ENCODE measurements around the gene DCAF4.
"Not testable (repeated sequence)": the region's sequence is repeated elsewhere in the genome, so short reads cannot be mapped to it uniquely, and the experiment has no call there.

DCAF4 gene

DNA sequence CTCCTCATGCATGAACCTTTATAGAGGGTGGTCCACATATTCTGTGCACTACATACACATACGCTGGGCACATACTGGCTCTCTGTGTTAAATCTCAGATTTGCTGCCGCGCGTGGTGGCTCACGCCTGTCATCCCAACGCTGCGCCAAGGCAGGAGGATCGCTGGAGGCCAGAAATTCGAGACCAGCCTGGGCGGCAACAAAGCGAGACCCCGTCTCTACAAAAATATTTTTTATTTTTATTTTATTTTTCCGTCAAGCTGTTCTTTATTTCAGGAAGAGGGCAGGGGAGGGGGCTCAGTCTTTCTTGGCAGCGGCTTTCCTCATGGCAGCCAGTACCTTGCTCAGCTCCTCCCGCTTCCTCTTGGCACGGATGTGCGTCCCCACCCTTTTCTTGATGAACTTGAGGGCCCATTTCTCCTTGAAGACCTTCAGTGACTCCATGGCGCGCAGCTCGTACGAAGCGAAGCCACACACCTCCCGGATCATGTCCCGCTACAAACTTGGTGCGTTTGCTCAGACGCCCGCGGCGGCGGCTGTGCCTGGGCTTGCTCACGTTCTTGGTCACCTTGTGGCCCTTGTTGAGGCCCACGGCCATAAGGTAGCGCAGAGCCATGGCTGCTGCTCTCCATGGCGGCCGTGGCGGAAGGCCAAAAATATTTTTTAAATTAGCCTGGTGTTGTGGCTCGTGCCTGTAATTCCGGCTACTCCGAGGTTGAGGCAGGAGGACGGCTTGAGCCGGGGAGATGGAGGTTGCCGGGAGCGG is 3.2 kb downstream of the DCAF4 start:
- H3K4me3 ChIP-seq (ENCODE audit: low read depth, low read length): no peak overlapping the region

DNA sequence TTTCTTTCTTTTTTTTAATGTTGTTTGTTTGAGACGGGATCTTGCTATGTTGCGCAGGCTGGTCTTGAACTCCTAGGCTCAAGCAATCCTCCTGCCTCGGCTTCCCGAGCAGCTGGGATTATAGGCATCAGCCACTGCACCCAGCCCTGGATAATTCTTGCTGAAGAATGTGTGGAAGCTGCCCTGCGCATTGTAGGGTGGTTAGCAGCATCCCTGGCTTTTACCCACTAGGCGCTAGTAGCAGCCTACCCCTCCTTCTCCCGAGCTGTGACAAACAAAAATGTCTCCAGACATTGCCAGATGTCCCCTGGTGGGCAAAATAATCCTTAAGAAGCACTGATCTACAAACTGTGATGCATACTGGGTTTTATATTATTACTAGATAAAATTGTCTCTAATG is 6.6 kb downstream of the DCAF4 start:
- H3K4me3 ChIP-seq (ENCODE audit: low read depth, low read length): no peak overlapping the region

DNA sequence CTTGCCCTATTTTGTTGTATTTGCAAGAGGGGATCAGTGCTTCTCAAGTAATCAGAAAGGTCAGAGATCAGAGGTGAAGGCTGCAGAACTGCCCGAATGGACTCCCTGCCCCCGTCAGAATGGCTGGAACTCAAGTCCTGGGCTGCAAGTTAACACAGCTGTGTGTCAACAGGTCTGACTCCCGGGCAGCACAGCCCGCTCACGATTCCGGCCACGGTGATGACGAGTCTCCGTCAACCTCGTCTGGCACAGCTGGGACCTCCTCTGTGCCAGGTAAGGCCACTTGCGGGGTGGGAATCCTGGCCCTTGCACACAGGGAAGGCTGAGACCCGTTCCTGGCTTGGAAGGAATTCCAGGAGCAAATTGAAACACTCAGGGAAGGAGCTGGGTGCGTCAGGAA is 13.4 kb downstream of the DCAF4 start:
- no peak overlapping the region for H3K4me3 ChIP-seq (ENCODE audit: low read depth, low read length)

DNA sequence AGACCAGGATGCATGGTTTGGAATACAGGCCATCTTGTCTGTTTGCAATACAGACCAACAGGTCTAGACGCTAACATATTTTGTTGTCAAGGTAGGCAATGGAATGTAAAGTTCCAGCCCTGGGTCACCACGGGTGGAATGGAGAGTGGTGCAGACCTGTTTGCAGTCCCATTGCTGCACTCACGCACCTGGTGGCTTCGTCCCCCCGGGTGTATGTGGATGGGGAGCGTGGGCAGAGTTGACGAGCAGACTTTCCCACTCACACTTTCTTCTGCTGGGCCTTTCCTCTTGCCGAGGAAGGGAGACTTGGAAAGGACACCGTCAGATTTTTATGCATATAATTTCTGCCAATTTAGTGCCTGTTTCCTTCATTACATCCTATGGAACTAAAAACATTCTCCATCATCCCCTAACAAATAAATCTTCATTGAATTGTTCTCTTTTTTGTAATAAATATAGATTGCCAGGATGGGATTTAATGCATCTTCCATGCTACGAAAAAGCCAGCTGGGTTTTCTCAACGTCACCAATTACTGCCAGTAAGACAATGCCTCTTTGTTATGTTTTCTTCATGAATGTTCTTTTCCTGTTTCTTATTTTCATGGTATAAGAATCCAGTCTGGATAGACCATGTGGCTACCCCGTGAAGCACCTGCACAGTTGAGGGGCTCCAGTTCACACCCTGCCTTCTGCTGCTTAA is 15.2 kb downstream of the DCAF4 start:
- no peak overlapping the region for H3K4me3 ChIP-seq (ENCODE audit: low read depth, low read length)

DNA sequence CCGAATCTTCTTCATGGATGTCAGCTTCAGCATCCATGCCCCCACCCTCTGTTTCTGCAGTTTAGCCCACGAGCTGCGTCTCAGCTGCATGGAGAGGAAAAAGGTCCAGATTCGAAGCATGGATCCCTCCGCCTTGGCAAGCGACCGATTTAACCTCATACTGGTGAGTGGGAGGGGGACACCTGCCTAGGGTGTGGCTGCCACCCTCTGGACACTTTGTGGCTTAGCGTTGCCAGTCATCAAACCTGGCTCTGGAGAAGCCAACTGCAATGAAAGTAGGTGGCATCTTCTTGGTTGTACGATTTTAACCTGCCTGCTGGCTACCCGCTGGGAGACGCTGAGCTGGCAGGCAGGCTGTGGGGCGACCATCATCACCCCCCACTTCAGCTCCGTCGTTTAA is 16.7 kb downstream of the DCAF4 start:
- H3K4me3 ChIP-seq (ENCODE audit: low read depth, low read length): no peak overlapping the region

DNA sequence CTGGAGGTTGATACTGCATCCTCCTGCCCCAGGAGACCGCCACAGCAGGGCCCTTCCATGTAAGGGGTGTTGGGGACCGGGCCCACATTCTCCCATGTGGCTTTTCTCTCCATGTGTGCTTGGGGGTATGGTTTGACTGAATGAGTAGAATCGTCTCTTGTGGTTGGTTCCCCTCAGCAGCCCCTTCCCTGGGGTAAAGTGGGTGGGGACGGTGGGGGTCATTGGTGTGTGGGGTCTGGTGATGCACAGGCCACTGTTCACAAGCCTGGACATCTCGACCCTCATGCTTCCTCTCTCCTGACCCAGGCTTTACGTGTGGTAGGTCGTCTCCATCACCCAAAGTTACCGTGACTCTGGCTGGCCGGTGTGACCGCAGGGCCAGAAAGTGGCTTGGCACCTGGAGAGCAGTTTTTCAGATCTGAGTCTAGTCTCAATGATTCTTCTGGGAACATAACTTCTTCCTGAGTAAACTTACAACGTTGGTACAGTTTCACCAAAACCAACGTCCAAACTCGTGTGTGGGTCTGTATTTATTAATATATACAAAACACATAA is 17.7 kb downstream of the DCAF4 start:
- no peak overlapping the region for H3K4me3 ChIP-seq (ENCODE audit: low read depth, low read length)

DNA sequence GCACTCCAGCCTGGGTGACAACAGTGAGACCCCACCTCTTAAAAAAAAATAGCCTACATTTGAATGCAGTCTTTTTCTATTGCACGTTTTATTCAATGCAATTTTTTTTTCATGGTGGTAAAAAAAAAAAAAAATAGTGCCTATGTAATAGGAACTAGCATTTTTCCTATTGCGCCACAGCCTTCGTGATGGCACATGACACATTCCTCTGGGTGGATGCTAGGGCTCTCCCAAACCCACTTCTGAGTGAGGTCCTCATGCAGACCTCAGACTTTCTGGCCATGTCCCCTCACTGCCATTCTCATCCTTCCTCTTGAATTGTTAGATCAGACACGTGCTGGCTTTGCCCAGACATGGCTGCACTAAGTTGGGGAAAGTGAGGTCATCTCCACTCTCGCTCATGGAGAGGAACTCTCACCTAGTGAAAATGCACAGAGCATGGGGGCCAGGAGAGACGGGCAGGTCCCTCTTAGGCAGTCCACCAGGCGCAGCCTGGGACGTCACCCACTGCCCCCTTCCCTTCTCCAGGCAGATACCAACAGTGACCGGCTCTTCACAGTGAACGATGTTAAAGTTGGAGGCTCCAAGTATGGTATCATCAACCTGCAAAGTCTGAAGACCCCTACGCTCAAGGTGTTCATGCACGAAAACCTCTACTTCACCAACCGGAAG is 19.2 kb downstream of the DCAF4 start:
- H3K4me3 ChIP-seq (ENCODE audit: low read depth, low read length): no peak overlapping the region

DNA sequence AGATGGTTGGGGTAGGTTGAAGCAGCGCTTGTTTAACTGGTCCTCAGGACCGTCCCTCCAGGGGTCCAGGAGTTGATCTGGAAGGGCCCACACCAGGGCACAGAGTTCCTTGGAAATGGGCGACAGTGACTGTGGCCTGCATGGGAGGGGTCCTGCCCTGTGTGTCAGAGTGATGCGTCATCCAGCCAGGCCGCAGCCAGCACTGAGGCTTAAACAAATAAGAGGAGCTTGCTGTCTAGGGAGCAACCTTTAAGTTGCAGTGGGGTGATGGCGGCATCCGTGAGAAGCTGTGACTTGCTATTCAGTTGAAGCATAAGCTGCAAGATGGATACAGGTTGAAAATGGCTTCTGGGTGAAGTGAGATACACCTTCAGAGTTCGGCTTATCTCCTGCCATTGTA is 20.2 kb downstream of the DCAF4 start:
- no peak overlapping the region for H3K4me3 ChIP-seq (ENCODE audit: low read depth, low read length)

DNA sequence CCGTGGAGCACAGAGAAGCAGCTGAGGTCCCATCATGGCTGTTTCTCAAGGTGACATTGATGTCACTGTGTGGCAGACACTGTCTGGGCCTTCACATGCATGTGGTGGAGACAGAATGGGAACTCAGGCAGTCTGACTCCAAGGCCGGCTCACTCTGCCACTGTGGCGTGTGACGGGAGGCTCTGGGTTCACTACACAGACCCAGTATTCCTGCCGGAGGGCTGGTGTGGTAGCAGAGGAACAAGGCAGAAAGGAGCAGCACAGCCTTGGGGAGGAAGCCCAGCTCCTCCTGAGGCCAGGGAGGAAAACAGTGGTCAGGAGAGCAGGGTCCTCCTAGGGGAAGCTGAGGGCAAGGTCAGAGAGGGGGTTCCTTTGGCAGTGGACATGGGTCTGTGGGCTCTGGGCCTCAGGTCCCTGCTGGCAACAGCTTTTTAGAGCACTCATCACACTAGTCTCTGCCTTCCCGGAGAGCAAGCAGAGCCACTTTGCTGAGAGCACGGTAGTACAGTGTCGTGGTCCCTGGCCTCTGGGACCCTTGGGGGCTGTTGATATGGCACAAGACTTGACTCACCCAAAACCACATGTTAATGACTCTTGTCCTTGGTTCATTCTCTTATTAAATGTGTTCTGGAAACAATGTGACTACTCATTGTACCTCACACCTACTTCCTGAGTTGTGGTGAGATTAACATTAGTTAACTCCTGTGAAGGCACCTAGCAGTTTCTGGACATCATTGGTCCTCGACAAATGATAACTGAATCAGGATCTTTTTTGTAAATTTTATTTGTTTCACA is 21.3 kb downstream of the DCAF4 start:
- H3K4me3 ChIP-seq (ENCODE audit: low read depth, low read length): no peak overlapping the region

DNA sequence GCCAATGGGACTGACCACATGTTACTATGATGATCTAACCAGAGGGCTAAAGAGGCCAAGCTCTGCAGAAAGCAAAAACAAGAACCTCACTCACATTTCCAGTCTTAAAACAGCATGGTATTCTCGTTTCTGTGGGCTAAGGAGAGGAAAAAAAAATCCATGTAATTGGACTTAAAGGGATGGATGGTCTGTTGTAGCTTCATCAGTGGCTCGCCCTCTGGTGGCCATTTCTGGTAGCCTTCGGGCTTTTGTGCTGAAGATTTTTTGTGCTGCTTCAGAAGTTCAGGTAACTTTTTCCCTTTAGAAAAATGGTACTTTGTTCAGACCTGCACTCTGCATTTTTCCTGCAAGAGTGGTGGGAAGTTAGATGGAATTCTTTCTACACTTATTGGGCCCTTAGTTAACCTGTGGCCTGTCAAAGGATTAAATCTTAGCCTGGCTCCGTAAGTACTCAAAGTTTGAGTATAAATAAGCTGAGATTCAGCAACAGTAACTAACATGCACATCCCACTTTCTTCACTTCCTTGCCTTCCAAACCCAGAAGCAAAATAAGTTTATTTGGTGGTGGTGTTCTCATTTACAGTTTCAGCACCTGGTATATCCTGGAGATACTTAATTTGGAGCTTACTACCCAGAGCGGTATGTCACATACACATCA is 22.3 kb downstream of the DCAF4 start:
- no peak overlapping the region for H3K4me3 ChIP-seq (ENCODE audit: low read depth, low read length)

DNA sequence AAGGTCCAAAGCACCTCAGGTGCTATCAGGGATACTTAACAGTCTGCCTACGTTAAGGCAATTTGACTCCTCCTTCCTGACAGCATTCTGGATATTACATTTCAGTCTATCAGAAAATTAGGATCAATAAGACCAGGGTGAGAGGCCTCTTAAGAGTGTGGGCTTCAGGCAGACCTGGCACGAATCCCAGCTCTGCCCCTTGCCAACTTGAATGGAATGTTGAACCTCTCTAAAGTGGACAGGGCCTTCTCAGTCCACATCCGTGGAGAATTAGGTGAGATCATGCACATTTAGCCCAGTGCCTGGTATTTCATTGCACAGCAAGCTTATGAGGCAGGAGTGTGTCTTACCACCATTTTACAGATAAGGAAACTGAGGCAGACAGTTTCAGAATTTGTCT is 25.9 kb downstream of the DCAF4 start:
- H3K4me3 ChIP-seq (ENCODE audit: low read depth, low read length): no peak overlapping the region

DNA sequence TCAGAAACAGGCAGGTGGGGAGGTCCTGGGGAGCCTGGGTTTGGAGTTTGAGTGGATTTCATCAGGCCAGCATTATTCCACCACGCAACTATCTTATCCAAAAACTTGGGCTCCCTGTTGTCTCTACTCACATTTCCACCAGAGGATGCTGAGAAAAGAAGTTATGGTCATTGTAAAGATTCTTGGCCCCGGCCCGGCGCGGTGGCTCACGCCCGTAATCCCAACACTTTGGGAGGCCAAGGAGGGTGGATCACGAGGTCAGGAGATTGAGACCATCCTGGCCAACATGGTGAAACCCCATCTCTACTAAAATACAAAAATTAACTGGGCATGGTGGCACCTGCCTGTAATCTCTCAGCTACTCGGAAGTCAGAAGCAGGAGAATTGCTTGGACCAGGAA is 30.5 kb downstream of the DCAF4 start:
- not testable (repeated sequence) for H3K4me3 ChIP-seq (ENCODE audit: low read depth, low read length)

DNA sequence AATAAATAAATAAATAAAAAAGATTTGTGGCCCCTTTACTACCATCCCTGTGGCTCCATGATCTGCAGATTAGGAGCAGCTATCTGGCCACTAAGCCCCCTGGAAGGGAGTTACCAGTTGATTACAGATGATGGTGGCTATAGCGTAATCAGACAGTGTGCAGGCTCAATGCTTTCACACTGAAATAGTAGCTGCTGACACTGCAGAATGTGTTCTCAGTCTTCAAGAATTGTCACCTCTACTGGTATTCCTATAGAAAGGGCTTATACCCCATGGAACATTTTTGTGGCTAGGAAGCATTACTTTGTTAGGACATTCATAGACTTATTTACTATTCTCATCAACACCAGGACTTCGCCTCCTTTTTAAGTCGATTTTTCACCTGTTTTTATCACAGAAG is 30.9 kb downstream of the DCAF4 start:
- H3K4me3 ChIP-seq (ENCODE audit: low read depth, low read length): no peak overlapping the region

DNA sequence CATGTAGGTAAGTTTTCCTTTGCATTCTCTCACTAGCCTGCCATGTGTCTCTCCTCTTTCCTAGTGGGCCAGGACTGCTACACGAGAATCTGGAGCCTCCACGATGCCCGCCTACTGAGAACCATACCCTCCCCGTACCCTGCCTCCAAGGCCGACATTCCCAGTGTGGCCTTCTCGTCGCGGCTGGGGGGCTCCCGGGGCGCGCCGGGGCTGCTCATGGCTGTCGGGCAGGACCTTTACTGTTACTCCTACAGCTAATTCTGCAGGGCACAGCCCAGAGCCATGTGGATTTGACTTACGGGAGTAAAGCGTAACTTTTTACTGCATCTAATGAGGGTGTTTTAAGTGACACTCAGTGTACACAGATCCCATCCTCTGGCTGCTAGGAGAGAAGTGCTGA is 32.3 kb downstream of the DCAF4 start:
- no peak overlapping the region for H3K4me3 ChIP-seq (ENCODE audit: low read depth, low read length)

DNA sequence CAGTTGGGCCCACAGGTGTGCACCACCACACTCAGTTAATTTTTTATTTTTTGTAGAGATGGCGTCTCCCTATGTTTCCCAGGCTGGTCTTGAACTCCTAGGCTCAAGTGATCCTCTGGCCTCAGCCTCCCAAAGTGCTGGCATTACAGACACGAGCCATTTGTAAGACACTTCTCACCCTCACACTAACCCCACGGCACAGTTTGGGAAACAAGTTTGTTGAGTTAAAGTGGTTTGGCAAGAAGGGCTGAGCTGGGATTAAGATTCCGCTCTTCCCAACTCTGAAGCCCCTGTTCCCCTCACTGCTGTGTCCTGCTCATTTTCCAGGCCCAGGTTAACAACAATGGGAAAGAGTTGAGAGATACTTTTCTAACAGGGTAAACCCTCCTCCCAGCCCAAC is 34.8 kb downstream of the DCAF4 start:
- H3K4me3 ChIP-seq (ENCODE audit: low read depth, low read length): not testable (repeated sequence)

DNA sequence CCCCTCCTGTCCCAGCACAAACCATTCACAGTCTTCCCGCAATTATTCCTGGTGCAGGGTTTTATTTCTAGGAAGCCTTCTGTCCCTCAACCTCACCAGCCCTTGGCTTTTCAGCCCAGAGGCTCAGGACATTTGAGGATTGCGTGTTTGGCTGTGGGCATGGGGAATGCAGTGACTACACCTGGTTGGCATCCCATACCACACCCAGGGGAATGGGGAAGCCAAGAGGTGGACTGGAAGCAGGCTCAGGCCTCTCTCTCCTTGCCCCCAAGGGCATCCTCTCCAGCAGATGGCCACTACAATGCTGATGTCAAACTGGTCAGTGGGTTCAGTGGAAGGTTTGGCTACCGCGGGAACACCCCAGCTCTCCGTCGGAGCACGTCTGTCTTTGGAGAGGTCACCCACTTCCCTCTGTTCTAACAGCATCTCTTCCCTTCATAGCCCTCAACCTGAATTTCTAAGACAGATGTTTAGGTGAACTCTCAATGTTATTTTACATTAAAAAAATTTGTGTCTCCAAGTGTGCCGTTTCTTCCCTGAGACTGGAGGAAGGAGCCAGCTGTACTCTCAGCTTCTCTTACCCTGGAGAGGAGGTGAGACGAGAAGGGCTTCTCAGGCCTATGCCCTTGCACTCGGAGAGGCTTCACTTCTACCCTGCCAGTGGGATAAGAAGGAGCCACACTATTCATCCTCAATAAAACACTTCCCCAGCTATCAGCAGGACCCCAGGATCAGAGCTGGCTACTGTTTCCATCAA is 35.5 kb downstream of the DCAF4 start:
- H3K4me3 ChIP-seq (ENCODE audit: low read depth, low read length): no peak overlapping the region

DNA sequence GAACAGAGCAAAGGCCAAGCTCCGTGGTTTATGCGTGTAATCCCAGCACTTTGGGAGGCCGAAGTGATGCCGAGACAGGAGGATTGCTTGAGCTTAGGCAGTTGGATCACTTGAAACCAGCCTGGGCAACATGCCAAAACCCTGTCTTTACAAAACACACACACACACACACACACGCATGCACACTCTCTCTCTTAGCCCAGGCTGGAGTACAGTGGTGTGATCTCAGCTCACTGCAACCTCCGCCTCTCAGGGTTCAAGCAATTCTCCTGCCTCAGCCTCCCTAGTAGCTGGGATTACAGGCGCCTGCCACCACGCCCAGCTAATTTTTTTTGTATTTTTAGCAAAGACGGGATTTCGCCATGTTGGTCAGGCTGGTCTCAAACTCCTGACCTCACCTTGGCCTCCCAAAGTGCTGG is 36.1 kb downstream of the DCAF4 start:
- not testable (repeated sequence) for H3K4me3 ChIP-seq (ENCODE audit: low read depth, low read length)

DNA sequence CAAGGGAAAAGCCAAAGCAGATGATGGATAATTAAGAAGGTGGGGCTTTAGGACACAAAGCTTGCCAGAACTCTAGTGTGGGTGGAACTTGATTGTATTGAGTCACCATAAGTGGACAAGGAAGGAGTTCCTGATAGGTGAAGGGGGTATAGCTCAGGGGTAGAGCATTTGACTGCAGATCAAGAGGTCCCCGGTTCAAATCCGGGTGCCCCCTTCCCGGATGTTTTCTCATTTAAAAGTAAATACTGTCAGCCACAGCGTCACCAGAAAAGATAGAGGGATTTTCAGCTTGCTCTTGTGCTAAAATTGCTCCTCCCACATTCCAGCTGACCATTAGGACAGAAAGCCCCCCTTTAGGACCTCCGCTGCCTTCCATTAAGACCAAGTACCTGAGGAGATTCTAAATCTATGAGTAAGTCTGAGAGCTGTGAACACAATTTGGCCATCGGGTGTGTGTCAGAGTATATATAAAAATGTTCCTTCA is 36.6 kb downstream of the DCAF4 start:
- H3K4me3 ChIP-seq (ENCODE audit: low read depth, low read length): no peak overlapping the region

DNA sequence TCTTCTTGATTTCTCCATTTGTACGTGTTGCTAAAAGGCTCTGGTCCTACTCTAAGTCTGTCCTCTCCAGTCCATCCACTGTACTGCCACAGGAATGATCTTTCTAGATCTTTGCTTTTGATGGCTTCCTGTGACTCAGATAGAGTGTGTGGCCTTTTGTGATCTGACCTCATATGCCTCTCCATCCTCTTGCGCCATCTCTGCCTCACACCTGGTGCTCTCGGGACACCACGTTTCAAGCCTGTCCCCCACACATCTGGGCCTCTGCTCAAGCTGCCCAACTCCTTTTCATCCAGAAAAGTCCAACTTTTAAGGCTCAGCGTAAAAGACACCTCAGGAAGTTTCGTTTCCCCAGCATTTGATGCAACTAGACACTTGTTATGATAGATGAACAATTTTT is 39.0 kb downstream of the DCAF4 start:
- H3K4me3 ChIP-seq (ENCODE audit: low read depth, low read length): no peak overlapping the region

DNA sequence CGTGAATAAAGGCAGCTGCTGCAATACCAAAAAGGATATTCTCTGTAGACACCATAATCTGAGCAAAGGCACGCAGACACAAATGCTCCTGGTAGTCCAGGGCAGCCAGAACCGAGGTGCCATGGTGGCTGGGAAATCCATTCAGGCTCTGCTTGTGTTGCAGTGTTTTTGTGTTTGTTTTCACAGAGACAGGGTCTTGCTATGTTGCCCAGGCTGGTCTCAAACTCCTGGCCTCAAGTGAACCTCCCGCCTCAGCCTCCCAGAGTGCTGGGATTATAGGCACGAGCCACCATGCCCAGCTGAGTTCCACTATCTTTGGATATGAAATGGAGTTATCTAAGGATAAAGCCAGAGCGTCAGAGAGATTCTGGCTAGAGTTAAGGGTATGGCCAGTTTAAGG is 39.8 kb downstream of the DCAF4 start:
- no peak overlapping the region for H3K4me3 ChIP-seq (ENCODE audit: low read depth, low read length)

Data from iPS-11a (cell line).